Measurements from ENCODE around the gene AOPEP.
A peak's percentile ranks its signal among the peaks of the same experiment; 100 is the strongest.

Gene AOPEP

GRCh38 chr9:95127249-95128176 is 401.0 kb downstream of the AOPEP start (continued):
- TF ChIP-seq GFI1B (tag by site-specific recombination; IDR thresholded peaks at IDR 0.05): no peak
- TF ChIP-seq ZNF416 (tag by site-specific recombination; IDR thresholded peaks at IDR 0.05): no peak
- TF ChIP-seq ZNF664 (tag by site-specific recombination; IDR thresholded peaks at IDR 0.05): no peak
- 0 out of 2 replicates have a peak, but pooled peaks have one; percentile 21 for TF ChIP-seq ZNF561 (tag by site-specific recombination; IDR thresholded peaks at IDR 0.05; ENCODE audit: borderline replicate concordance)
- TF ChIP-seq, protein P1, sequence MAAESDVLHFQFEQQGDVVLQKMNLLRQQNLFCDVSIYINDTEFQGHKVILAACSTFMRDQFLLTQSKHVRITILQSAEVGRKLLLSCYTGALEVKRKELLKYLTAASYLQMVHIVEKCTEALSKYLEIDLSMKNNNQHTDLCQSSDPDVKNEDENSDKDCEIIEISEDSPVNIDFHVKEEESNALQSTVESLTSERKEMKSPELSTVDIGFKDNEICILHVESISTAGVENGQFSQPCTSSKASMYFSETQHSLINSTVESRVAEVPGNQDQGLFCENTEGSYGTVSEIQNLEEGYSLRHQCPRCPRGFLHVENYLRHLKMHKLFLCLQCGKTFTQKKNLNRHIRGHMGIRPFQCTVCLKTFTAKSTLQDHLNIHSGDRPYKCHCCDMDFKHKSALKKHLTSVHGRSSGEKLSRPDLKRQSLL (tag by site-specific recombination; IDR thresholded peaks at IDR 0.05): peak; percentile 22; the same call in 1 of the 2 replicates
- TF ChIP-seq TCF7L2 (IDR thresholded peaks at IDR 0.05; ENCODE audit: borderline replicate concordance, low read depth, low read length): peak; percentile 55; the same call in 1 of the 2 replicates
- TF ChIP-seq, protein P2, sequence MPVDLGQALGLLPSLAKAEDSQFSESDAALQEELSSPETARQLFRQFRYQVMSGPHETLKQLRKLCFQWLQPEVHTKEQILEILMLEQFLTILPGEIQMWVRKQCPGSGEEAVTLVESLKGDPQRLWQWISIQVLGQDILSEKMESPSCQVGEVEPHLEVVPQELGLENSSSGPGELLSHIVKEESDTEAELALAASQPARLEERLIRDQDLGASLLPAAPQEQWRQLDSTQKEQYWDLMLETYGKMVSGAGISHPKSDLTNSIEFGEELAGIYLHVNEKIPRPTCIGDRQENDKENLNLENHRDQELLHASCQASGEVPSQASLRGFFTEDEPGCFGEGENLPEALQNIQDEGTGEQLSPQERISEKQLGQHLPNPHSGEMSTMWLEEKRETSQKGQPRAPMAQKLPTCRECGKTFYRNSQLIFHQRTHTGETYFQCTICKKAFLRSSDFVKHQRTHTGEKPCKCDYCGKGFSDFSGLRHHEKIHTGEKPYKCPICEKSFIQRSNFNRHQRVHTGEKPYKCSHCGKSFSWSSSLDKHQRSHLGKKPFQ (tag by site-specific recombination; IDR thresholded peaks at IDR 0.05): no peak
- TF ChIP-seq ZNF223 (tag by site-specific recombination; IDR thresholded peaks at IDR 0.05): peak; percentile 95

GRCh38 chr9:95128177-95128524 is 401.7 kb downstream of the AOPEP start:
- POLR2A ChIA-PET: no interaction called here
- peaks cover 0 to 3% of the 10 kb centered on the region in 2 experiments; a peak in 1 of 3 replicates for H3K36me3 ChIP-seq (ENCODE audit: control insufficient read depth in 2 of 2, insufficient read depth in 1 of 2, low read length in 2 of 2)
- no peaks in the 10 kb centered on the region for H3K9me3 ChIP-seq (ENCODE audit: control insufficient read depth, insufficient read depth, low read depth, low read length)
- H3K4me1 ChIP-seq (ENCODE audit: control insufficient read depth, insufficient read depth, low read length): peaks cover 11% of the 10 kb centered on the region; the same call in 1 of the 2 replicates
- CTCF ChIA-PET: interaction anchor here (0.5 to 8.0 kb wide), 83 partner anchors 9 to 1178 kb away, joined by 3 to 133 read pairs (median 4); no protein-coding TSS in a partner anchor
- no peak for TF ChIP-seq ZNF114 (tag by site-specific recombination; IDR thresholded peaks at IDR 0.05)
- TF ChIP-seq HOXA7 (CRISPR knock-in tag; IDR thresholded peaks at IDR 0.05; ENCODE audit: borderline replicate concordance): no peak
- no peak for TF ChIP-seq TRIM28 (IDR thresholded peaks at IDR 0.05; ENCODE audit: borderline replicate concordance, low read length)
- TF ChIP-seq ZXDB (tag by site-specific recombination; IDR thresholded peaks at IDR 0.05): no peak
- TF ChIP-seq ELK4 (IDR thresholded peaks at IDR 0.05; ENCODE audit: borderline replicate concordance, low read depth, low read length): no peak
- H3K27ac ChIP-seq (ENCODE audit: extremely low read depth, low read depth, low read length): no peak overlapping the region
- no peak overlapping the region for H3K4me3 ChIP-seq (ENCODE audit: low read depth, low read length)

- ChIA-PET POLR2A (interaction anchor here (0.6 to 0.7 kb wide), 2 partner anchors 102 to 114 kb away, joined by 3 read pairs; no protein-coding TSS in a partner anchor), CTCF (interaction anchor here (0.6 to 8.0 kb wide), 24 partner anchors 11 to 461 kb away, joined by 3 to 133 read pairs (median 5); no protein-coding TSS in a partner anchor)
- Histone ChIP-seq H3K4me3 (ENCODE audit: low read depth, low read length) (no peak overlapping the region), H3K27ac (ENCODE audit: extremely low read depth, low read depth, low read length) (no peak overlapping the region), H3K36me3 (ENCODE audit: control insufficient read depth in 2 of 2, insufficient read depth in 1 of 2, low read length in 2 of 2) (no peaks in the 10 kb centered on the region), H3K4me1 (ENCODE audit: control insufficient read depth, insufficient read depth, low read length) (peaks cover 13% of the 10 kb centered on the region; the same call in 1 of the 2 replicates), H3K9me3 (ENCODE audit: control insufficient read depth, insufficient read depth, low read depth, low read length) (no peaks in the 10 kb centered on the region)
- TF ChIP-seq, protein P3, sequence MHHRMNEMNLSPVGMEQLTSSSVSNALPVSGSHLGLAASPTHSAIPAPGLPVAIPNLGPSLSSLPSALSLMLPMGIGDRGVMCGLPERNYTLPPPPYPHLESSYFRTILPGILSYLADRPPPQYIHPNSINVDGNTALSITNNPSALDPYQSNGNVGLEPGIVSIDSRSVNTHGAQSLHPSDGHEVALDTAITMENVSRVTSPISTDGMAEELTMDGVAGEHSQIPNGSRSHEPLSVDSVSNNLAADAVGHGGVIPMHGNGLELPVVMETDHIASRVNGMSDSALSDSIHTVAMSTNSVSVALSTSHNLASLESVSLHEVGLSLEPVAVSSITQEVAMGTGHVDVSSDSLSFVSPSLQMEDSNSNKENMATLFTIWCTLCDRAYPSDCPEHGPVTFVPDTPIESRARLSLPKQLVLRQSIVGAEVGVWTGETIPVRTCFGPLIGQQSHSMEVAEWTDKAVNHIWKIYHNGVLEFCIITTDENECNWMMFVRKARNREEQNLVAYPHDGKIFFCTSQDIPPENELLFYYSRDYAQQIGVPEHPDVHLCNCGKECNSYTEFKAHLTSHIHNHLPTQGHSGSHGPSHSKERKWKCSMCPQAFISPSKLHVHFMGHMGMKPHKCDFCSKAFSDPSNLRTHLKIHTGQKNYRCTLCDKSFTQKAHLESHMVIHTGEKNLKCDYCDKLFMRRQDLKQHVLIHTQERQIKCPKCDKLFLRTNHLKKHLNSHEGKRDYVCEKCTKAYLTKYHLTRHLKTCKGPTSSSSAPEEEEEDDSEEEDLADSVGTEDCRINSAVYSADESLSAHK (tag by site-specific recombination; IDR thresholded peaks at IDR 0.05): no peak
- TF ChIP-seq ZBTB17 (tag by site-specific recombination; IDR thresholded peaks at IDR 0.05) (peak; percentile 67), PRDM1 (tag by site-specific recombination; IDR thresholded peaks at IDR 0.05) (no peak), ZNF341 (tag by site-specific recombination; IDR thresholded peaks at IDR 0.05; ENCODE audit: low read depth) (no peak), ZNF48 (tag by site-specific recombination; IDR thresholded peaks at IDR 0.05) (no peak), HOXC10 (CRISPR knock-in tag; IDR thresholded peaks at IDR 0.05) (no peak), KLF16 (tag by site-specific recombination; IDR thresholded peaks at IDR 0.05) (no peak), ZFP3 (tag by site-specific recombination; IDR thresholded peaks at IDR 0.05; ENCODE audit: low read depth) (peak; percentile 66; the same call in 1 of the 2 replicates), SP7 (tag by site-specific recombination; IDR thresholded peaks at IDR 0.05) (peak; percentile 55), ZNF549 (tag by site-specific recombination; IDR thresholded peaks at IDR 0.05) (no peak)
- TF ChIP-seq, protein P4, sequence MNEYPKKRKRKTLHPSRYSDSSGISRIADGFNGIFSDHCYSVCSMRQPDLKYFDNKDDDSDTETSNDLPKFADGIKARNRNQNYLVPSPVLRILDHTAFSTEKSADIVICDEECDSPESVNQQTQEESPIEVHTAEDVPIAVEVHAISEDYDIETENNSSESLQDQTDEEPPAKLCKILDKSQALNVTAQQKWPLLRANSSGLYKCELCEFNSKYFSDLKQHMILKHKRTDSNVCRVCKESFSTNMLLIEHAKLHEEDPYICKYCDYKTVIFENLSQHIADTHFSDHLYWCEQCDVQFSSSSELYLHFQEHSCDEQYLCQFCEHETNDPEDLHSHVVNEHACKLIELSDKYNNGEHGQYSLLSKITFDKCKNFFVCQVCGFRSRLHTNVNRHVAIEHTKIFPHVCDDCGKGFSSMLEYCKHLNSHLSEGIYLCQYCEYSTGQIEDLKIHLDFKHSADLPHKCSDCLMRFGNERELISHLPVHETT (tag by site-specific recombination; IDR thresholded peaks at IDR 0.05): no peak
Measured at GRCh38 chr9:95129476-95130291, 403.2 kb downstream of the AOPEP start.

Data from HEK293 (cell line).